Nucleus accumbens (tissue), 56 donors: ENCODE data around the gene EXTL2.
"Not testable (repeated sequence)": the region's sequence is repeated elsewhere in the genome, so short reads cannot be mapped to it uniquely, and the experiment has no call there.

Source experiments
- DNase-seq, 56 donors: peaks; one replicate each; lab custom pipeline; 2025; lab: John Stamatoyannopoulos, UW

The EXTL2 gene

DNA sequence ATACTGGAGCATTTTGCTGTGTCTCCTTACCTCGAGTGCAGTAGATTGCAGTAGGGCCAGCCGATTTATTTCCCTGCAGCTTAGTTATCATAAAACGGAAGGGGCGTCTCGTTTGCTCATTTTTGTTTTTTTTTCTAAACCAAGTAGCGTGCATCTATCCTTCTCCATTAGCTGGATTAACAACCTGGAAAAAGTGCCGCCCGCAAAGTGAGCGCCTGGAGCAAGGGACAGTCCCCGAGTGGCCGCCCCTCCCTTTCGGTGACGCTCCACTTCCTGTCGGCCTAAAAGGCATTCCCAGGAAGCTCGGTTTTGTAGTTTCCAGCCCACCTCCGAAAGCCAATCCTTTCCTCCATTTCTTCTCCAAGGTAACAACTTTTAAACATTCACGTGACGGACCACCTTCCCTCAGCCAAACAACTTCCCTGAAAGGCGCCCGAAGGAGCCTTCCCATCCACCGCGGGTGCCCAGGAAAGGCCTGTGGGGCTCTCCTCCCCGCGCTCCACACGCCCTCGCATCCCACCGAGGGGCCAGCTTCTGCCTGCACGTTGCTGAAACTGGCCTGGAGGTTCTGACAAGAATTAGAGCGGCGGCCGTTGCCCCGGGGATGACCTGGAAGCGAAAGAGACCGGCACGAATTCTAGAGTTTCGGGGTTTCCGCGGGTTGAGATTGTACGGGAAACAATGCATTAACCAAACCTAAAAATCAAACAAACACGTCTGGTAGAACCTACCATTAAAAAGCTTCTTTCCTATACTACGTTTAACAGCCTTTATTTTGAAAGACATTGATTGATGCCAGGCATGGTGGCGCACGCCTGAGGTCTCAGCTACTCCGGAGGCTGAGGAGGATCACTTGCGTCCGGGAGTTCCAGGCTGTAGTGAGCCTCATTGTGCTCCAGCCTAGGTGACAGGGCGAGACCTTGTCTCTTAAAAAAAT is at the start of gene EXTL2:
EXTL2 (minus strand) TSS at position 240 of the 937 bp plus-strand sequence. CDS start 6,085 bp downstream, outside the sequence.
- DNase-seq = peak; percentile 4 to 95 (median 80)

GRCh38 chr1:100943533-100943932 is 48.9 kb upstream of the EXTL2 start:
- DNase-seq = no peak

GRCh38 chr1:100942304-100943046 is 47.8 kb upstream of the EXTL2 start:
- DNase-seq = no peak

DNA sequence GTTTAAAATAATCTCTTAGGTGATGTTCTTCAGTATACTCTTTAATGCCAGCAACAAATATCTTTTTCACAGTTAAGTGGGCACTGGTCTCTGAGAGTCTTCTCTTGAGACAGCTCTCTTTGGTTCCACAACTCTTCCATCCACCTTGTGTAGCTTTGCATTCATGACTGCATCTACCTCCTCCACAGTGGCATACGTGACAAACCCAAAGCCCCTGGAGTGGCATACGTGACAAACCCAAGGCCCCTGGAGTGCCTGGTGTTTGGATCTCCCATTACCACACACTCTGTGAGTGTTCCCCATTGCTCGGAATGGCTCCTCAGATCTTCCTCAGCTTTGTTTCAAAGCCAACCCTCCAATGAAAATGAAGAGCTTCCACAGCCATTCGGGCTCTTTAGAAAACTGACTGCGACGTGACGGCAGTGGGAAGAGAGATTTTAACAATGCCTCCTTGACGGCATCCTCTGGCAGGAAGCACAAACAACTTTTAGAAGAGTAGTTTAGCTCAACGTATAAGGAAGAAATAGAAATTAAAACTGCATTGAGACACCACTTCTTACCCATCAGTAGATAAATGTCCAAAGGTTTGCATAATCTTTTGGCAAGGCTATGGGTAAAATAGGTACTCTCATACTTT is 47.1 kb upstream of the EXTL2 start:
- DNase-seq = no peak

GRCh38 chr1:100941098-100941527 is 46.5 kb upstream of the EXTL2 start:
- DNase-seq = no peak

GRCh38 chr1:100936194-100936967 is 41.7 kb upstream of the EXTL2 start:
- DNase-seq = no peak

DNA sequence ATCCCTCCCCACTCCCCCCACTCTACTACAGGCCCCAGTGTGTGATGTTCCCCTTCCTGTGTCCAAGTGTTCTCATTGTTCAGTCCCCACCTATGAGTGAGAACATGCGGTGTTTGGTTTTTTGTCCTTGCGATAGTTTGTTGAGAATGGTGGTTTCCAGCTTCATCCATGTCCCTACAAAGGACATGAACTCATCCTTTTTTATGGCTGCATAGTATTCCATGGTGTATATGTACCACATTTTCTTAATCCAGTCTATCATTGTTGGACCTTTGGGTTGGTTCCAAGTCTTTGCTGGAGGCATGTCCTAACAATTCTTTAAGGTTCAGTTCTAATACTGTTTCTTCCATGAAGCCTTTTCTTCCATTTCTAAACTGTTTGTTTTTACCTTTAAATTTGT is 38.9 kb upstream of the EXTL2 start:
- not testable (repeated sequence) for DNase-seq

GRCh38 chr1:100931716-100932115 is 37.1 kb upstream of the EXTL2 start:
- no peak for DNase-seq

DNA sequence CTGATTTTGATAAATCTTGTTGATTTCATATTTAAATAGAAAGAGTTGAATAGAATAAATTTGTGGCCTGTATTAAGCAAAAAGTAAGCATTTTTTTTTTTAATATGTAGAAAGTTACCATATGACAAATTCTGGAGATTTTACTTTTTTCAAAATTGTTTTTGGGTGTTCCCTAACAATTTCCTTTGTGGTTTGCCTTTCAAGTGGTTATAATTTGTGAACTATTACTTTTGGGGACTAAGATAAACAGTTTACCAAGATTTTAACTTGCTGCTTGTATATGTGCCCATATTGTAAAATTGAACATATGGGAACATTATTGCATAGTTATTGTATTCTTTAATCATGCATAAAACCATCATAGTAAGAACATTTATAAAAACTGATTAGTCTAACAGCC is 35.9 kb upstream of the EXTL2 start:
- no peak for DNase-seq

DNA sequence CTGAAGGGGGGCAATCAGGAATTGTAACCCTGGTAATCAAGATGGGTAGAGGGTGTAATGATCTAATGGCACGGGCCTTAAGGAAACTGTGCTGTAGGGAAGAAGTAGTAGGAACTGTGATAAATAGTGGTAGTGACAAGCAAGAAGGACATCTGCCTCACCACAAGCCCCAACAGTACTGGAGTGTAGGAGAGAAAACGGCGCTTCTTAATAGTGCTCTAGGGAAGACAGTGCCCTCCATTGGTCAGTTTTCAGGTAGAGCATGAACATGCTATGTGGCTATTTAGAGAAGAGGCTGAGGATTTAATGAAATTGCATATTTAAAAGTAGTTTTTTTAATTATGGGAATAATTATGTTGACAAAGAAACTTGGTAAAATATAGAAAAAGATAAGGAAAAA is 33.5 kb upstream of the EXTL2 start:
- no peak for DNase-seq

DNA sequence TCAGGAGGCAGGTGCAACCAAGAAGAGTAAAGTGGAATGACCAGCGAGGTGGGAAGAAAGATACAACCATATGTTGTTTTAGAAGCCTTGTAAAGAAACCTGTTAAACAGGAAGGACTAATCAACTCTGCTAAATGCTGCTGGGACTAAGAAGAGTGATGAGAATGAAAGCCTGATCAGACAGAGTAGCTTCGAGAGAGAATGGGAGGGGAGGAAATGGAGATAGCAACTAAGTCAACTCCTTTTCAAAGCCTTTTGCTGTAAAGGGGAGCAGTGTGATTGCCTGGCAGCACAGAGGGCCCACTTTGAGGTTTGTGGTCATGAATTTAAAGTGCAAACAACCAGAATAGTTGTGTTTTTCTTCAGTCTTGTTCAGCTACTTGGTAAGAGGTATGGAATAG is 32.6 kb upstream of the EXTL2 start:
- no peak for DNase-seq

GRCh38 chr1:100926240-100926639 is 31.6 kb upstream of the EXTL2 start:
- DNase-seq = no peak

DNA sequence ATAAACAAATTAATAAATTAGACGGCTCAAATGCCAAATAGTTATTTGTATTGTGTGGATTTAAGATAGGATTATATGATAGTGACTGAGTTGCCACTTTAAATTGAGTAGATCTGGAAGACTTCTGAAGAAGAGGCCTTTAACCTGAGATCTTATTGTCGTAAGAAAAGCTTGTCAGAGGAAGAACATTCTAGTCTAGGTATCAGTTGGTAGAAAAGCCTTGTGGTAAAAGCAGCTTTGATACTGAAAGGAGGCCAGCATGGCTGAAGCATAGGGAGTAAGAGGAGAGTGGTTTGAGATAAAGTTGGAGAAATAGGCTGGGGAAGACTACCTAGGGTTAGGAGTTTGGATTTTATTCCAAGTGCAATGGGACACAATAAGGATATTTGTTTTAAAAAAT is 30.3 kb upstream of the EXTL2 start:
- no peak for DNase-seq

GRCh38 chr1:100924212-100924611 is 29.6 kb upstream of the EXTL2 start:
- no peak for DNase-seq

- DNase-seq = no peak
Observed at GRCh38 chr1:100921110-100921706, 26.6 kb upstream of the EXTL2 start.

DNA sequence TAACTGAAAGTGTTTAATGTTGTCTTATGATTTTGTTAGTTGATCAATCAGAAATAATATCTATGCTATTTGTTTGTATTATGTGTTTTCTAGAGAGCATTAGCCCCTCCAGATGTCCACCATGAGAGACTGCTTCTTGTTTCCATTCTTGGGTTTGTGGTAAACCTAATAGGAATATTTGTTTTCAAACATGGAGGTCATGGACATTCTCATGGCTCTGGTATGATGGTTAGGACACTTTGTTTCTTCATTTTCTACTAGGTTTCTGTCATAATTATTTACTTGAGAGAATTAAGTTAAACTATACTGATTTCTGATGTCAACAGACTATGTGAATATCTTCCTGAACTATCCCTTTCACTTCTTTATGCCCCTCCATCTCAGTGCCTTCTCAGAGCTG is 17.4 kb upstream of the EXTL2 start:
- DNase-seq = no peak

GRCh38 chr1:100909018-100909417 is 14.4 kb upstream of the EXTL2 start:
- no peak for DNase-seq

DNA sequence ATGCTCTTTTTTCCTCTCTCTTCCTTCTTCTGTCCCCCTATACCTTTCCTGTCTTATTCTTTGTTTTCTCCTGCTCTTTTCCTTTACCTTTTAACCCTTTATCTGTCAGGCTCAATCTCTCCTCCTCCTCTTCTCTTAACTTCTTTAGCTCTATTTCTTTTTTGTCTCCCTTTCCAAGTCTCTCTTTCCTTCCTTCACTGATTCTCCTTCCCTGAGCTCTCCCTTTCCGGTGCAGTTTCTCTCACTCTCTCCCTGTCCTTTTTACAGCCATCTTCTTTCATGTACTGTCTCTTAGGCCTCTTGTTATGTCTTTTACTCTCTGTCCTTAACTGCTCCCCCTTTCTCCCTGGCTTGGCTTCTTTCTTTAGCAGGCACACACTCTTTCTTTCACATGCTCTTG is 13.2 kb upstream of the EXTL2 start:
- DNase-seq = no peak

DNA sequence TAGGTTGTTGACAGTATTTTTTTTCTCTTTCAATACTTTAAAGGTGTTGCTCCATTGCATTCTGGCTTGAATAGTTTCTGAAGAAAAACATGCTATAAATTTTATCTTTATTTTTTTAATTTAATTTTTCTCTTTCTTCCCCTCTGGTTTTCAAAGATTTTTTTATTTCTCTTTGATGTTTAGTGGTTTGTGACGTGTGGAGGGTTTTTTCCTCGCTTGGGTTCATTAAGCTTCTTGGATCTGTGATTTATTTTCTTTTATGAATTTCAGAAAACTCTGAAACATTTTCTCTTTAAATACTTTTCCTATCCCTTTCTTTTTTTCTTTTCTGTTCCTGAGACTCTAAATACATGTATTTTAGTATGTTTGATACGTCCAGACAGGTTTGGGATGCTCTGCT is 10.5 kb upstream of the EXTL2 start:
- DNase-seq = no peak

DNA sequence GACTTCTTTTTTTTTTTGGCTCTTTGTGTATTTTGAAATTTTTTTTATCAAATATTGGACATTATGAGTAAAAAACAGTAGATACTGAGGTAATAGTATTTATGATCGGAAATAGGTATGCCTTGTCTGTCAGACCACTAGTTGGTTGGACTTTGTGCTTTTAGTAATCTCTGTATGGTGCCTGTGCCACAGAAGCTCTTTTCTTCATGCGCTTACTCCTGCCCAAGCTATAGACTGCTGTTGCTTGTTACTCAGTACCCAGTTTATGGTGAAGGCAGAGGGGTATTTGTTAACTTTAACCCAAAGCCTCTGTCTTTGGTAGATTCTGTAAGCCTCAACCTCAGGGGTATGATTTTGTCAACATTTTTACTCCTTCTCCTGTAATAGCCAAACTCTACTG is 9.9 kb upstream of the EXTL2 start:
- no peak for DNase-seq
